Measurements from ENCODE around the gene TMEM132D. TPM values are rescaled to one million over a fixed set of nuclear protein-coding genes. Genes with fewer than 3 reads are reported as not detected.

Gene TMEM132D
- total and polyA plus RNA-seq, 2 of the 4 experiments (the other 2 are of a cell fraction): not detected

DNA sequence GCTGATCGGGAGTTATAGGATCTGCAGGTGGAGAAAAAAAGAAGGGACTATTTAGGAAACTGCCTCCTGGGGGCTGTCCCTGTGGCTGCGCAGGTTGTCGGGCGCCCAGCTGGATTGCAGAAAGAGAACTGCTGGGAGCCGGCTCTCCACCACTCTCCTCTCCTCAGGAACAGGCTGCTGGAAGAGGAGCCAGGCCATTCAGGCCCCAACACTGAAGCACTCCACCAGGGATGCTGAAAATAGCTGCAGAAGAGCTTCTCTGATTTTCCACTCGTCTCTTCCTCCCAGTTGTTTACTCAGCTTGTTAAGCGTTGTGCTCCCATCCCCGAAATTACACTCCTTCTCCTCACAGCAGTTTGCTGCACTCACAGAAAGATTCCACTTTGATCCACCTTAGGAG lies 703.2 kb downstream of the TMEM132D start:
- H3K18ac ChIP-seq (ENCODE audit: low read depth, low read length): no peak overlapping the region
- H3K4me1 ChIP-seq (ENCODE audit: control insufficient read depth, insufficient read depth, low read length): no peaks in the 10 kb centered on the region
- no peaks in the 10 kb centered on the region for H3K79me1 ChIP-seq (ENCODE audit: low read depth in 1 of 2, low read length in 2 of 2)
- intact Hi-C loops (cut with micrococcal nuclease): no loop called here
- no peaks in the 10 kb centered on the region for H4K20me1 ChIP-seq (ENCODE audit: insufficient read depth, low read length)
- H3K4me3 ChIP-seq (ENCODE audit: insufficient read depth, low read depth, low read length): no peak overlapping the region
- no peak overlapping the region for H2BK5ac ChIP-seq (ENCODE audit: low read depth, low read length, poor library complexity, severe bottlenecking)
- H3K9me3 ChIP-seq (ENCODE audit: control insufficient read depth, insufficient read depth, low read length): peaks cover 14% of the 10 kb centered on the region
- dilution Hi-C loops (cut with HindIII; ENCODE audit: low sequenced_read_pairs, unreplicated experiment): no loop called here
- H4K5ac ChIP-seq (ENCODE audit: low read depth, low read length): no peak overlapping the region
- H3K4ac ChIP-seq (ENCODE audit: low read depth, low read length): no peak overlapping the region
- H2AK9ac ChIP-seq (replicated peaks; ENCODE audit: low read depth, low read length, poor library complexity): no peak overlapping the region
- no peak overlapping the region for H3K23ac ChIP-seq (ENCODE audit: low read depth, low read length)
- no peak overlapping the region for H3K56ac ChIP-seq (ENCODE audit: extremely low read depth, insufficient read depth, low read length)
- no peak overlapping the region for H2BK20ac ChIP-seq (ENCODE audit: low read depth, low read length)
- no peak overlapping the region for H3K9ac ChIP-seq (ENCODE audit: low read depth, low read length)
- H4K91ac ChIP-seq (ENCODE audit: insufficient read depth, low read depth, low read length): no peak overlapping the region
- H2AFZ ChIP-seq (replicated peaks; ENCODE audit: low read length, poor library complexity): no peak overlapping the region
- H3K27ac ChIP-seq (ENCODE audit: insufficient read depth, low read length): no peak overlapping the region
- H3K36me3 ChIP-seq (ENCODE audit: control insufficient read depth, insufficient read depth, low read length): no peaks in the 10 kb centered on the region
- no peak overlapping the region for H3K4me2 ChIP-seq (ENCODE audit: low read depth, low read length)
- H2AK5ac ChIP-seq (ENCODE audit: low read depth, low read length): no peak overlapping the region
- ChIA-PET CTCF (no interaction called here), POLR2A (ENCODE audit: unreplicated experiment) (no interaction called here)
- no peak overlapping the region for H2BK15ac ChIP-seq (ENCODE audit: low read depth, low read length)
- no peaks in the 10 kb centered on the region for H3K9me1 ChIP-seq (ENCODE audit: insufficient read depth, low read length)
- H3K27me3 ChIP-seq (ENCODE audit: control insufficient read depth, insufficient read depth, low read length): no peaks in the 10 kb centered on the region
- ATAC-seq (ENCODE audit: low read depth) (no peak), DNase-seq (no peak)
- WGBS, 2 experiments (ENCODE audit: extremely low coverage in 2 of 2, insufficient read length in 1 of 2): no CpG with 5 or more reads among the region's 8 CpGs
- BruUV-seq (replicated peaks): no TSS peak
- no peak overlapping the region for H2BK120ac ChIP-seq (ENCODE audit: low read depth, low read length)
- H3K14ac ChIP-seq (replicated peaks; ENCODE audit: low read depth, low read length): no peak overlapping the region
- no peak overlapping the region for H4K8ac ChIP-seq (ENCODE audit: low read depth in 2 of 2, low read length in 2 of 2)
- in situ Hi-C loops (cut with MboI; ENCODE audit: low sequenced_read_pairs): no loop called here
- TF ChIP-seq FOS (IDR thresholded peaks at IDR 0.05; ENCODE audit: low read depth, low read length): no peak
- TF ChIP-seq, protein P1, sequence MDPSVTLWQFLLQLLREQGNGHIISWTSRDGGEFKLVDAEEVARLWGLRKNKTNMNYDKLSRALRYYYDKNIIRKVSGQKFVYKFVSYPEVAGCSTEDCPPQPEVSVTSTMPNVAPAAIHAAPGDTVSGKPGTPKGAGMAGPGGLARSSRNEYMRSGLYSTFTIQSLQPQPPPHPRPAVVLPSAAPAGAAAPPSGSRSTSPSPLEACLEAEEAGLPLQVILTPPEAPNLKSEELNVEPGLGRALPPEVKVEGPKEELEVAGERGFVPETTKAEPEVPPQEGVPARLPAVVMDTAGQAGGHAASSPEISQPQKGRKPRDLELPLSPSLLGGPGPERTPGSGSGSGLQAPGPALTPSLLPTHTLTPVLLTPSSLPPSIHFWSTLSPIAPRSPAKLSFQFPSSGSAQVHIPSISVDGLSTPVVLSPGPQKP (IDR thresholded peaks at IDR 0.05; ENCODE audit: borderline replicate concordance, low read depth, low read length): no peak
- no peak for TF ChIP-seq MAZ (IDR thresholded peaks at IDR 0.05; ENCODE audit: borderline replicate concordance, low read depth, low read length)
- no peak for TF ChIP-seq RFX5 (IDR thresholded peaks at IDR 0.05; ENCODE audit: low read depth, low read length)
- TF ChIP-seq, protein P2, sequence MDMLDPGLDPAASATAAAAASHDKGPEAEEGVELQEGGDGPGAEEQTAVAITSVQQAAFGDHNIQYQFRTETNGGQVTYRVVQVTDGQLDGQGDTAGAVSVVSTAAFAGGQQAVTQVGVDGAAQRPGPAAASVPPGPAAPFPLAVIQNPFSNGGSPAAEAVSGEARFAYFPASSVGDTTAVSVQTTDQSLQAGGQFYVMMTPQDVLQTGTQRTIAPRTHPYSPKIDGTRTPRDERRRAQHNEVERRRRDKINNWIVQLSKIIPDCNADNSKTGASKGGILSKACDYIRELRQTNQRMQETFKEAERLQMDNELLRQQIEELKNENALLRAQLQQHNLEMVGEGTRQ (IDR thresholded peaks at IDR 0.05; ENCODE audit: low read depth, low read length): no peak
- TF ChIP-seq RCOR1 (IDR thresholded peaks at IDR 0.05; ENCODE audit: insufficient replicate concordance, low read length): no peak
- no peak for TF ChIP-seq BHLHE40 (IDR thresholded peaks at IDR 0.05; ENCODE audit: low read depth, low read length)
- no peak for TF ChIP-seq MAFK (IDR thresholded peaks at IDR 0.05; ENCODE audit: low read depth, low read length)
- TF ChIP-seq RAD21 (IDR thresholded peaks at IDR 0.05; ENCODE audit: low read length): no peak
- no peak for TF ChIP-seq NFE2L2 (IDR thresholded peaks at IDR 0.05; ENCODE audit: low read depth, low read length)
- TF ChIP-seq SMC3 (IDR thresholded peaks at IDR 0.05; ENCODE audit: low read depth, low read length): no peak
- TF ChIP-seq, protein P3, sequence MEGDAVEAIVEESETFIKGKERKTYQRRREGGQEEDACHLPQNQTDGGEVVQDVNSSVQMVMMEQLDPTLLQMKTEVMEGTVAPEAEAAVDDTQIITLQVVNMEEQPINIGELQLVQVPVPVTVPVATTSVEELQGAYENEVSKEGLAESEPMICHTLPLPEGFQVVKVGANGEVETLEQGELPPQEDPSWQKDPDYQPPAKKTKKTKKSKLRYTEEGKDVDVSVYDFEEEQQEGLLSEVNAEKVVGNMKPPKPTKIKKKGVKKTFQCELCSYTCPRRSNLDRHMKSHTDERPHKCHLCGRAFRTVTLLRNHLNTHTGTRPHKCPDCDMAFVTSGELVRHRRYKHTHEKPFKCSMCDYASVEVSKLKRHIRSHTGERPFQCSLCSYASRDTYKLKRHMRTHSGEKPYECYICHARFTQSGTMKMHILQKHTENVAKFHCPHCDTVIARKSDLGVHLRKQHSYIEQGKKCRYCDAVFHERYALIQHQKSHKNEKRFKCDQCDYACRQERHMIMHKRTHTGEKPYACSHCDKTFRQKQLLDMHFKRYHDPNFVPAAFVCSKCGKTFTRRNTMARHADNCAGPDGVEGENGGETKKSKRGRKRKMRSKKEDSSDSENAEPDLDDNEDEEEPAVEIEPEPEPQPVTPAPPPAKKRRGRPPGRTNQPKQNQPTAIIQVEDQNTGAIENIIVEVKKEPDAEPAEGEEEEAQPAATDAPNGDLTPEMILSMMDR (conservative IDR thresholded peaks at IDR 0.05; ENCODE audit: low read depth, low read length): no peak
- TF ChIP-seq CHD1 (IDR thresholded peaks at IDR 0.05; ENCODE audit: low read depth, low read length): no peak
- TF ChIP-seq POLR2A (IDR thresholded peaks at IDR 0.05; ENCODE audit: low read depth, low read length): no peak
- no peak for TF ChIP-seq MXI1 (IDR thresholded peaks at IDR 0.05; ENCODE audit: borderline replicate concordance, low read depth, low read length)
